ENCODE measurements around the gene SF3A1.
"Not testable (repeated sequence)": the region's sequence is repeated elsewhere in the genome, so short reads cannot be mapped to it uniquely, and the experiment has no call there.

The SF3A1 gene, protein sequence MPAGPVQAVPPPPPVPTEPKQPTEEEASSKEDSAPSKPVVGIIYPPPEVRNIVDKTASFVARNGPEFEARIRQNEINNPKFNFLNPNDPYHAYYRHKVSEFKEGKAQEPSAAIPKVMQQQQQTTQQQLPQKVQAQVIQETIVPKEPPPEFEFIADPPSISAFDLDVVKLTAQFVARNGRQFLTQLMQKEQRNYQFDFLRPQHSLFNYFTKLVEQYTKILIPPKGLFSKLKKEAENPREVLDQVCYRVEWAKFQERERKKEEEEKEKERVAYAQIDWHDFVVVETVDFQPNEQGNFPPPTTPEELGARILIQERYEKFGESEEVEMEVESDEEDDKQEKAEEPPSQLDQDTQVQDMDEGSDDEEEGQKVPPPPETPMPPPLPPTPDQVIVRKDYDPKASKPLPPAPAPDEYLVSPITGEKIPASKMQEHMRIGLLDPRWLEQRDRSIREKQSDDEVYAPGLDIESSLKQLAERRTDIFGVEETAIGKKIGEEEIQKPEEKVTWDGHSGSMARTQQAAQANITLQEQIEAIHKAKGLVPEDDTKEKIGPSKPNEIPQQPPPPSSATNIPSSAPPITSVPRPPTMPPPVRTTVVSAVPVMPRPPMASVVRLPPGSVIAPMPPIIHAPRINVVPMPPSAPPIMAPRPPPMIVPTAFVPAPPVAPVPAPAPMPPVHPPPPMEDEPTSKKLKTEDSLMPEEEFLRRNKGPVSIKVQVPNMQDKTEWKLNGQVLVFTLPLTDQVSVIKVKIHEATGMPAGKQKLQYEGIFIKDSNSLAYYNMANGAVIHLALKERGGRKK

DNA sequence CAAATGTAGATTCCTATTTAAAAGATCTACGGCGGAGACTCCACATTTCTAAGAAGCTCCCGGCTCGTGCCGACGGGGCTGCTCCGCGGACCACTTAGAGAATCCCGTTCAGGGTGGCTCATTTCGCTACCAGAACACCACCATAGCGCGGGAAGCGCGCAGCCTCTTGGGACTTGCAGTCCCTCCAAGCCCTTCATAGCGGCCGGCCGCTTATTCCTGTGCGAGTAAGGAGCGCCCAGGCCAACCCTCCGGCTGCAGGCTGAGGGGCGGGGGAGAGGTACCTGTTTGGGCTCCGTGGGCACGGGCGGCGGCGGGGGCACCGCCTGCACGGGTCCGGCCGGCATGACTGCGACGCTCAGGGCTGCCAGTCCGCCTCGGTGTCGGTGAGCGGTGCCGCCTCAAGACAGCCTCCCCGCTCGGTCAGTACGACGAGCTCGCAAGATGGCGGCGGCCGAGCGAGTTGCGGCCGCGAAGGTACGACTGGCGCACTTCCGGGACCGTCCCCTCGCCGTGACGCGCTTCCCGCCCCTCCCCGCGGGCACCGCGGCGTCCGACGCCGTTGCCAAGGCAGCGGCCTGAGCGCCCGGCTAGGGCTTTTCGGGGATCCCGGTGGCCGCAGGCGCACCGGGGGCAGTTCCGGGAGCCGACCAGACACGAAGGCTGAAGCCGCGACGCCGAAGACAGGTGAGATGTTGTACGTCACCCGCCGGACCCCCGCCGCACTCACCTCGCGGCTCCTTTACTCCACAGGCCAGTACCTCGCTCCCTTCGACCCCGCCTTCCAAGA lies at the start of gene SF3A1, which contains the start of gene CCDC157:
TSS of gene SF3A1 (minus strand) at position 446 of the 787 bp plus-strand sequence. CDS start at position 344, 102 bp downstream.
TSS of gene CCDC157 (plus strand) at position 559 of the 787 bp plus-strand sequence. CDS start 8,994 bp downstream, outside the sequence.
- peak; percentile 72 for DNase-seq

DNA sequence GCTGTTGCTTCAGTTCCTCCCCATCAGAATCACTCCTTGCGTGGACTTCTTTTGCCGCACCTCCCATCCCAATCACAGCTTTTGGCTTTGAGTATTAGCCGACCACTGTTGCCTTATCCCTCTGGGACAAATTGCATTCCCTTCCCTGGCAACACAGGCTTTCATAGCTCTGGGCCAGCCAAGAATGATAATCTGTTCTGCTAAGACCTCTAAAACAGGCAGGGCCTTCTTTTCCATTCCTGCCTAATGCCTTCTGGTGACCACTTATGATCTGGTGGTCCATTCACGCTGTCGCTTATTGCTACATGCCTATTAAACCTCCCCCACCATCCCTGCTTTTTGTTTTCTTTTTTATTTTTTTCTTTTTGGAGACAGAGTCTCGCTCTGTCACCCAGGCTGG lies 49.7 kb upstream of the SF3A1 start:
- DNase-seq = no peak

- no peak for DNase-seq
These were observed 49.0 kb upstream of the SF3A1 start for GRCh38 chr22:30405731-30406130.

GRCh38 chr22:30404307-30404706 lies 47.6 kb upstream of the SF3A1 start:
- DNase-seq = no peak

DNA sequence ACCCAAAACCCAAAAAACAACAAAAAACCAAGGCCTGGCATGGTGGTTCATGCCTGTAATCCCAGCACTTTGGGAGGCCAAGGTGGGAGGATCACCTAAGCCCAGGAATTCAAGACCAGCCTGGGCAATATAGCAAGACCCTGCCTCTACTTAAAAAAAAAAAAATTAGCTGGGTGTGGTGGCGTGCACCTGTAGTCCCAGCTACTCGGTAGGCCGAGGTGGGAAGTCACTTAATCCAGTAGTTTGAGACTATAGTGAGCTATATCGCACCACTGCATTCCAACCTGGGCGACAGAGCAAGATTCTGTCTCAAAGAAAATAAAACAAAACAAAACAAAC lies 46.0 kb upstream of the SF3A1 start:
- not testable (repeated sequence) for DNase-seq

- no peak for DNase-seq
These were observed 45.5 kb upstream of the SF3A1 start for GRCh38 chr22:30402028-30402765.

GRCh38 chr22:30401024-30401423 lies 44.3 kb upstream of the SF3A1 start:
- not testable (repeated sequence) for DNase-seq

DNA sequence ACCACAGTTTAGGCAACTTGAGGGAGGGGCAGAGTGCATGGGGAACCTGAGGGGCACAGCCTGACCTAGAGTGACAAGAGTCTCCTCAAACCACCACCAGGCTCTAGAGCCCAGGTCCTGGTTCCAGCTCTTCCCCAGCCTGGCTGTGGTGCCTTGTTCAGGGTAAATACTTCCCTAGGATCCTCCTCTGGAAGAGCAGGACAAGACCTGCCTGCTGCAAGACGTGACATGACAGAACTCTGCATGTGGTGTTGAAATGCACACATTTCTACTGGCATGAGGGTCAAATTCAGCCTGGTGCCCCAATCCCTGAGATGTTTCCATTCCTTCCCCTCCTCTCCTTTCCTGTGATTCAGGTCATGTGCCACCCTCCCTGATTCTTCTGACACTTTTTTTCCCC lies 43.5 kb upstream of the SF3A1 start:
- DNase-seq = no peak

GRCh38 chr22:30399718-30400117 lies 43.0 kb upstream of the SF3A1 start:
- no peak for DNase-seq

GRCh38 chr22:30398685-30399680 lies 42.3 kb upstream of the SF3A1 start:
- DNase-seq = no peak

DNA sequence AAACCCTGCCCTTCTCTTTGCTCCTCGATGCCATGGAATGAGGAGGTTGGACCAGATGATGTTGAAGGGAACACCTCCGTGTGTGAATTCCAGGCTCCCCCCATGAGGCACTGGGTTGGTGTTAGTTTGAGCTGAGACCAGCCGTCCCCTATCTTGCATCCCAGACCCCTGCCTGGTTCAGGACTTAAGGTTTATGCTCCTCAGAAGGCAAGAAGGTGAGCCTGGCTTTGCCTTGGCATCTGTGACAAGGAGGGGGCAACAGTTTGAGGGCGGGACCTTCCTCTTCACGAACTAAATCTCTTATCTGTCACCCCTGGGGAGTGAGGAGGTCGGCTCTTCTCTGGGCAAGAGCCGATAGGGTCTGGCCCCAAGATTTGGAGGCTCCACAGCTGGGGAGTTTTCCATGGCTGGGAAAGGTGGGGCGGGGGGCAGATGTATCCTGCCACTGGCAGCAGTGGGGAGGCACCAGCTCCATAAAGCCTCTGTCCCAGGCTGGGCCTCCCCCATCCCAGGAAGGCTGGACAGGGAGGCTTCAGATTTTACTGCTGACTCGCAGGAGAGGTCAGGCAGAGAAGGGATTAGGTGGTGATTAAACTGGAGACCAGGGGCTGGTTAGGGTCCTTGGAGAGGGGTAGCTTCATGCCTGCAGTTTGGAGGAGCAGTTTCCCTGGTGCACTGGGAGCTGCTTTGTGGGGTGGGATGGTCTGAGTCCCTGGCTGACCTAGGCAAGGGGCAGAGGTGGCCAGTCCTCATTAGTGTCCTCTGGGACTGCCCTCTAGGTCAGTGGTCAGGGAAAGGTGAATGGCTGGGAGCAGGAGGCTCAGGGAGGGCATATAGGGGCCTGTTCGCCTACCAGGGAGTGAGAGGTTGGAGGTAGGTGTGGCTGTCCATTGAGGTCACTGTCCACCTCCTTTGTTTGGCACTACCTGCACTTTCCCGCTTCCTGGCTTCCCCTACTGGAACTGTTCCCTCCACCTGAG lies 41.3 kb upstream of the SF3A1 start:
- no peak for DNase-seq

- DNase-seq = no peak
These were observed 40.4 kb upstream of the SF3A1 start, which contains the start of gene SEC14L2 for GRCh38 chr22:30396871-30397655. Gene SEC14L2, plus strand, starts transcription at chr22:30397018. Its CDS starts 99 bp downstream, at chr22:30397117.

GRCh38 chr22:30393885-30394284 lies 37.2 kb upstream of the SF3A1 start:
- DNase-seq = no peak

DNA sequence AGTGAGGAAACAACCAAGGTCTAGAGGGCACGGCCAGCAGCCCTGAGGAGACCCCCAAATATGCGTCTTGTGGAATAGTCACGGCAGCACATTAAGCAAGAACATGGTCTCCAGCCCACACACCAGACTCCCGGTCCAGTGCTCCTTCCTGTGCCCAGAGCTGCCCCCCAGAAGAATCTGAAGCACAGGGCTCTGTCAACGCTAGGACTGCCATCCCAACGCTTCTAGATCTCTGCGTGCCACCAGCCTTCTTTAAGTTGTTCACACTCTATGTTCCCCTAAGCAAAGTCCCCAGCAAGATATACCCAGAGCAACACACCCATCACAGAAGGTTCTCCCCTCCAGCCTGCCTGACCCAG lies 36.6 kb upstream of the SF3A1 start:
- DNase-seq = no peak

- DNase-seq = no peak
These were observed 36.1 kb upstream of the SF3A1 start for GRCh38 chr22:30392661-30393321.

DNA sequence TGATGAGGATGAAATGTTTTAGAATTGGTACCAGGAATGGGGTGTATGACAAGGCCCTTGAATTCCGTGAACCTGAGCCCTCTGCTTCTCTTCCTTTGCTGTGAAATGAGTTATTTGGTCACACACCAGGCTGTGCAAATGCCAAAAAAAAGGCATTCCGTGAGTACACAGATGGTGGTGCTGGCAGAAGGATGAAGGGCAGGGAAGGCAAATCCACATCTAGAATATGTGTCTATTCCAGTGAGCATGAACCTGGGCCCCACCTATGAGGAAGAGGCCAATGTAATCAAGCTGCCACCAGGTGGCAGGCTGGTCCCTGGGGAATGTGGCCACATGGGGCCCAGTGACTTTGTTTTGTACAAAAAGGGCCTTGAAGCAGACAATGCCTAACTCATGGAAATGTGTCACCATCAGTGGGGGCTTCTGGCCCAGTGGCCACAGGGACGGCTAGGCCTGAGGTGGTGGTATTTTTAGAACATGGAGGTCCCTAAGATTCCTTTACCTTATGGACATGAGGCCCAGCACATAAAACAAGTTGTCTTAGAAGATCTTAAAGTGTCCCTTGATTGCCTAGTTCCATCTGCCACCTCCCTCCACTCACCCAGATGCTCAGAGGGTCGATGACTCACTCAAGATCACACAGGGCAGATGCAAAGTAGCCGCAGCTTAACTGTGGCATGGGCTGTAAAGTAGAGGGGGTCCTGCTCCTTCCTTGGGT lies 34.4 kb upstream of the SF3A1 start:
- peak; percentile 14 for DNase-seq

- peak; percentile 44 for DNase-seq
These were observed 30.5 kb upstream of the SF3A1 start, which contains the start of gene RNF215 for GRCh38 chr22:30386960-30387827. Gene RNF215, minus strand, starts transcription at chr22:30387411. Its CDS starts 98 bp downstream, at chr22:30387313.
